Activated T-helper 17 cell treated with anti-CD3 and anti-CD28 coated beads, Interleukin-2, amount 50 U/mL, for 72 hours (primary cell): ENCODE measurements around the gene GCM1. TPM values are rescaled to one million over a fixed set of nuclear protein-coding genes. Genes with fewer than 3 reads are reported as not detected.
"Not testable (repeated sequence)": the region's sequence is repeated elsewhere in the genome, so short reads cannot be mapped to it uniquely, and the experiment has no call there.

Experiments used
- ATAC-seq: fragments of 150-1000 bp; cut with Tn5 transposase; replicated peaks from 2 replicates; pipeline ENCODE4 v1.10.0; 2021; ENCODE audit warnings: mild to moderate bottlenecking, moderate library complexity
- H3K27ac Mint-ChIP-seq: one replicate; pipeline ENCODE4 v1.8.0; 2022; ENCODE audit warnings: mixed read lengths
- H3K27me3 Mint-ChIP-seq: one replicate; pipeline ENCODE4 v1.8.0; 2022; ENCODE audit warnings: mixed read lengths
- H3K36me3 Mint-ChIP-seq: one replicate; pipeline ENCODE4 v1.8.0; 2022; ENCODE audit warnings: low read depth, mild to moderate bottlenecking, mixed read lengths
- H3K4me1 Mint-ChIP-seq: one replicate; pipeline ENCODE4 v1.8.0; 2022; ENCODE audit warnings: mixed read lengths
- H3K4me3 Mint-ChIP-seq: one replicate; pipeline ENCODE4 v1.8.0; 2022; ENCODE audit warnings: mild to moderate bottlenecking, mixed read lengths
- H3K9me3 Mint-ChIP-seq: one replicate; pipeline ENCODE4 v1.8.0; 2022; ENCODE audit warnings: mixed read lengths
- total RNA-seq, 2 donors: library from RNA; stranded (reverse); gene quantifications; one replicate each; pipeline ENCODE4 v1.2.3, GENCODE V29; 2022

GCM1 gene
- total RNA-seq, 2 donors from 2014 or later: 0.11 to 0.13 TPM

DNA sequence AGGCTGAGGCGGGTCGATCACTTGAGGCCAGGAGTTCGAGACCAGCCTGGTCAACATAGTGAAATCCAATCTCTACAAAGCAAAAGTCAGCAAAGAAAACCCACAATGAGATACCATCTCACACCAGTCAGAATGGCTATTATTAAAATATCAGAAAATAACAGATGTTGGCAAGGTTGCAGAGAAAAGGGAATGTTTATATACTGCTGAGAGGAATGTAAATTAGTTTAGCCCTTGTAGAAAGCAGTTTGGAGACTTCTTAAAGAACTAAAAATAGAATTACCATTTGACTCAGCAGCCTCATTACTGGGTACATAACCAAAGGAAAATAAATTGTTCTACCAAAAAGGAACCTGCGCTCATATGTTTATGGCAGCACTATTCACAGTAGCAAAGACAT lies 16.7 kb upstream of the GCM1 start:
- Mint-ChIP-seq H3K27me3 (no peaks in the 10 kb centered on the region), H3K36me3 (no peaks in the 10 kb centered on the region), H3K4me1 (peaks cover 8% of the 10 kb centered on the region), H3K9me3 (no peaks in the 10 kb centered on the region), H3K27ac (no peak overlapping the region), H3K4me3 (no peak overlapping the region)
- no peak for ATAC-seq

DNA sequence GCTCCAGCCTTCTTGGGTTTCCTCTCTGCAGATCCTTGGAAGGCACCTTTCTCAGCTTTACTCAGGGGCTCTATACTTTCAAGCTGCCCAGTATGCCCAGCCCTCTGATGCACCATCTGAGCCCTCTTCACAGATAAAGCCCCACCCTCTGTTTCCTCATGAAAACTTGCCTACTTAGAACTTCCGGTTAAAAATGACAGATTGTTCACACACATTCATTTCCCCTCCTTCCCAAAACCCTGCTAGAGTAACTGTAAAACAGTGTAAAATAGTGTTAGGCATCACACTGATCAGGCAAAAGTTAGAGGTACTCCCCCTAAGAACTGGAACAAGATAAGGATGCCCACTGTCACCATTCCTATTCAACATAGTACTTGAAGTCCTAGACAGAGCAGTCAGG lies 14.0 kb upstream of the GCM1 start:
- no peak for ATAC-seq
- H3K36me3 Mint-ChIP-seq: no peaks in the 10 kb centered on the region
- no peaks in the 10 kb centered on the region for H3K27me3 Mint-ChIP-seq
- H3K4me3 Mint-ChIP-seq: no peak overlapping the region
- H3K4me1 Mint-ChIP-seq: peaks cover 8% of the 10 kb centered on the region
- H3K9me3 Mint-ChIP-seq: no peaks in the 10 kb centered on the region
- no peak overlapping the region for H3K27ac Mint-ChIP-seq

DNA sequence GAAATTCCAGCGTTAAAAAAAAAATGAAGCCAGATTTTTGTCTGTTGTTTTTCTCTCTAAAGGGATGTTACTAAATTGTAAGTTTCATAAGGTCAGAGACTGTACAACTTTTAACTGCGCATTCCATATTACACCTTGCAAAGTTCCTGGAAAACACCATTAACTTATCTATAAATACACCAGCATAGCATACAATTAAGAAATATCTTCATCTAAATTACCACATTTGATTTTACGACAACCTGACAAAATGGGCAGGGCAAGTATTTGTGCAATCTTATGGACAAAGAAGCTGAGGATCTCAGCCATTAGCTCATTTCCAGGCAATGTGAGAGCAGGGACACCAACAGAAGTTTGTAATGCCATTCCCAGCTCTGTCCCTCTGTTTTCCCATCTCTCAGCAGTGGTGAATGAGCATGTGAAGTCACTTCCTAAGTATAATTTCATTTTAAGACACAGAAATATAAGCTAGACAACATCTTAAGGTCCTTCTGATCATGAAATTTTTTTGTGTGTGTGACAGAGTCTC lies 12.9 kb upstream of the GCM1 start:
- H3K4me3 Mint-ChIP-seq: no peak overlapping the region
- ATAC-seq: no peak
- no peaks in the 10 kb centered on the region for H3K36me3 Mint-ChIP-seq
- H3K4me1 Mint-ChIP-seq: peaks cover 8% of the 10 kb centered on the region
- no peaks in the 10 kb centered on the region for H3K27me3 Mint-ChIP-seq
- no peak overlapping the region for H3K27ac Mint-ChIP-seq
- no peaks in the 10 kb centered on the region for H3K9me3 Mint-ChIP-seq

DNA sequence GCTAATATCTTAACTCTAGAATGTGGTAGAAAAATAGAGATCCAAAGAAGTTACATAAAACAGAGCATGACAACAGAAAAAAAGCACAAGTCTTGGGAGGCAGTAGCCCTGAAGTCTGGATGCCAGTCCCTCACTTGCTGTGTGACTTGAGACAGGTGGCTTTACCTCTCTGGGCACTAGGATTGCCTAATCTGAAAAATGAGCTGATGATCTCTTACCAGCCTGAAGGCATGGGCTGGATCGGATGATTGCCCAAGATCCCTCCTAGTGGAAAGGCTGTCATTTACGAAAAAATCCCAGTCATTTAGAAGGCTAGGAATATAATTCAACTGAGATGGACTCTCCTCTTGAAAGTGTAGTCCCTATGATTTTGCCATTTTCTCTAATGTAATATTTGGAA lies 10.9 kb upstream of the GCM1 start:
- no peaks in the 10 kb centered on the region for H3K27me3 Mint-ChIP-seq
- H3K4me1 Mint-ChIP-seq: peaks cover 8% of the 10 kb centered on the region
- no peak overlapping the region for H3K27ac Mint-ChIP-seq

DNA sequence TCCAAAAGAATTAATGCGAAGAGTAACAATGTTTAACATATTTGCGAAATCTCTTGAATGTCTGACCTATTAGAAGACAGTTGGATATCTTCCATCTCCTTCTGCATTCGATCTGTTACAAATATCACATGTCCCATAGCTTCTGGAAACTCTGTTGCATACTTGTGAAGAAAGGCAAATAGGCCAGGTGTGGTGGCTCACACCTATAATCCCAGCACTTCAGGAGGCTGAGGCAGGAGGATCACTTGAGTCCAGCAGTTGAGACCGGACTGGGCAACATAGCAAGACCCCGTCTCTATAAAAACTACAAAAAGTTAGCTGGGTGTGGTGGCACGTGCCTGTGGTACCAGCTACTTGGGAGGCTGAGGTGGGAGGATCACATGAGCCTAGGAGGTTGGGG lies 9.4 kb upstream of the GCM1 start:
- not testable (repeated sequence) for H3K27me3 Mint-ChIP-seq, ATAC-seq, H3K27ac Mint-ChIP-seq, H3K9me3 Mint-ChIP-seq, H3K36me3 Mint-ChIP-seq, H3K4me3 Mint-ChIP-seq, H3K4me1 Mint-ChIP-seq

More for the DNA sequence above, 10.9 kb upstream of the GCM1 start:
- ATAC-seq: no peak
- H3K9me3 Mint-ChIP-seq: no peaks in the 10 kb centered on the region
- no peak overlapping the region for H3K4me3 Mint-ChIP-seq
- H3K36me3 Mint-ChIP-seq: no peaks in the 10 kb centered on the region

DNA sequence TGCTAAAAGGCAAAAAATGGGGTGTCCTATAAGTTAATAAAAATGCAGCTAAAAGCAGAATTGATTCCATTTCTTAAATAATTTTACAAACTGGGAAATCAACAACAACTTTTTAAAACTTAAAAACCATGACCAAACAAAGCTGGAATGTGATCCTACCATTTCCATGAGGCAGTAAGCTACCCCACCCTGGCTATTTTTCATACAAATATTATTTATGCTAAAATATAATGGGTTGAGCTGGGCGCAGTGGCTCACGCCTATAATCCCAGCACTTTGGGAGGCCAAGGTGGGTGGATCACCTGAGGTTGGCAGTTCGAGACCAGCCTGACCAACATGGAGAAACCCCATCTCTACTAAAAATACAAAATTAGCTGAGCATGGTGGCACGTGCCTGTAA lies 6.6 kb upstream of the GCM1 start:
- not testable (repeated sequence) for H3K4me1 Mint-ChIP-seq, H3K27me3 Mint-ChIP-seq, H3K36me3 Mint-ChIP-seq, ATAC-seq, H3K9me3 Mint-ChIP-seq, H3K4me3 Mint-ChIP-seq, H3K27ac Mint-ChIP-seq

DNA sequence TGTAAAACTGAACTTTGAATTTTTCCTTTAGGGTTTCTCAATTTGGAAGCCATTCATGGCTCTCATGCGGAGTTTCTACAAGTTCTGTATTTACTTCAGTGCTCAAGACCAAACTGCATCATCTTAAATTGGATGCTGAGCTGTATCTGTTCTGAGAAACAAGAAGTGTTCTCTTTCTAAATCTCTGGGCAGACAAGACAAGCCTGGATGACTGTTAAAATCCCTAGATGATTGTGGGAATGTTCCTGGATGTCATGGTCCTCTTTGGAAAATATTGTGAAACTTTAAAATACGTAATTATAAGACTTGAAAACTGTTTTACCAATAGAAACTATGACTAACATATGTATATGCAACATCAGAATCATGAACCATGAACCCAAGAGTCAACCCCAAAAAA lies 6.2 kb upstream of the GCM1 start:
- no peaks in the 10 kb centered on the region for H3K36me3 Mint-ChIP-seq
- no peaks in the 10 kb centered on the region for H3K4me1 Mint-ChIP-seq
- no peak for ATAC-seq
- no peak overlapping the region for H3K4me3 Mint-ChIP-seq
- H3K27ac Mint-ChIP-seq: no peak overlapping the region
- H3K9me3 Mint-ChIP-seq: no peaks in the 10 kb centered on the region
- H3K27me3 Mint-ChIP-seq: peaks cover 8% of the 10 kb centered on the region

DNA sequence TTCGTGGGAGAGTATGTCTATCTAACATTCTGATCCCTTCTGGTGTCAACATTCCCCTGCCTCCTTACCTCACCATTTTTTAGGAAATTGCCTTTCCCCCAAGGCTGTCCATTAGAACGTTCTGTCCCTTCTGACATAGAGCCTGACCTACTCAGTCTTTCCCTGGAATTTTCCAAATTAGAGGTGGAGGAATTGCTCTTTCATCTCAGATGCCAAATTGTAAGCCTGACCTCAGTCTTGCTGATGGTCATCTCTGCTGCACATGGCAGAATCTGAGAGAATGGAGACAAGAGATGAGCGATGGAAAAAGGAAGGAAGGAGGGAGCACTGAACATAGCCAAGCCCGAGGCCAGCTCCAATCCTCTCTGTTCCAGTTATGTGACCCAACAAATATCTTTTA lies 5.4 kb upstream of the GCM1 start:
- no peak overlapping the region for H3K27ac Mint-ChIP-seq
- H3K9me3 Mint-ChIP-seq: no peaks in the 10 kb centered on the region
- no peaks in the 10 kb centered on the region for H3K36me3 Mint-ChIP-seq
- H3K4me1 Mint-ChIP-seq: no peaks in the 10 kb centered on the region
- H3K4me3 Mint-ChIP-seq: no peak overlapping the region
- ATAC-seq: no peak
- peaks cover 8% of the 10 kb centered on the region for H3K27me3 Mint-ChIP-seq

DNA sequence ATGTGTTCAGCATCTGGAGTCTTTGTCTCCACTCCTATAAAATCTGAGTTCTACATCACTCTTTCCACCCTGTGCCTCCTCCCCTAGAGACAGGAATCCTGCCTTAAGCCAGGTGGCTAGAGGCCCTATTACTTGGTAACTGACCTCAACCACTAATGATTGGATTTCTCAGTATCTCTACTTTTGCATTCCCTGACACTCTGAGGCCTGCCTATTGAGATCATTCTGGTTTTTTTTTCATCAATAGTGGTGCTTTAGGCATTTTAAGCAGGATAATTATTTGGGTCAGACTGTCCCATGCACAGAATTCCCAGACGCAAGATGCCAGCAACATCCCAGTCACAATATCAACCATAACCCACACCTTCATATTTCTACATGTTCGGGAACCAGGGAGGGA lies 3.9 kb upstream of the GCM1 start:
- Mint-ChIP-seq H3K27ac (no peak overlapping the region), H3K4me1 (no peaks in the 10 kb centered on the region), H3K4me3 (no peak overlapping the region)

DNA sequence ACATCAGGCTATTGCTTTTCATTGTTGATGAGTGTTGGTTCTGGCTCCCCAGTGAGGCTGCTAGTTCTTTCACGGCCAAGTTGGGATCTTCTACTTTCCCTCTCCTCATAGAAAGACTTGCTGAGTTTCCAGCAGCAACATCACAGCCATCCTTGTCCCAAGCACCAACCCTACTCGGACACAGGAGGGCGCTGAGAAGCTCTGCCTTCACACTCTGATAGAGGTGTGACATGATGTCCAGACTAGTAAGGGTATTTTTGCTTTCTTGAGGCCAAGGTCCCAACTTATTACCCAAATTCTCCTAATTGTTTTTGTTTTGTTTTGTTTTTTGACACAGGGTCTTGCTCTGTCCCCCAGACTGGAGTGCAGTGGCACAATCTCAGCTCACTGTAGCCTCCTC lies 3.0 kb upstream of the GCM1 start:
- no peak for ATAC-seq
- no peaks in the 10 kb centered on the region for H3K36me3 Mint-ChIP-seq
- no peaks in the 10 kb centered on the region for H3K4me1 Mint-ChIP-seq
- no peak overlapping the region for H3K4me3 Mint-ChIP-seq
- H3K27ac Mint-ChIP-seq: no peak overlapping the region
- H3K9me3 Mint-ChIP-seq: no peaks in the 10 kb centered on the region
- peaks cover 11% of the 10 kb centered on the region for H3K27me3 Mint-ChIP-seq

More for the DNA sequence above, 3.9 kb upstream of the GCM1 start:
- H3K9me3 Mint-ChIP-seq: no peaks in the 10 kb centered on the region
- peaks cover 11% of the 10 kb centered on the region for H3K27me3 Mint-ChIP-seq
- no peaks in the 10 kb centered on the region for H3K36me3 Mint-ChIP-seq
- ATAC-seq: no peak

DNA sequence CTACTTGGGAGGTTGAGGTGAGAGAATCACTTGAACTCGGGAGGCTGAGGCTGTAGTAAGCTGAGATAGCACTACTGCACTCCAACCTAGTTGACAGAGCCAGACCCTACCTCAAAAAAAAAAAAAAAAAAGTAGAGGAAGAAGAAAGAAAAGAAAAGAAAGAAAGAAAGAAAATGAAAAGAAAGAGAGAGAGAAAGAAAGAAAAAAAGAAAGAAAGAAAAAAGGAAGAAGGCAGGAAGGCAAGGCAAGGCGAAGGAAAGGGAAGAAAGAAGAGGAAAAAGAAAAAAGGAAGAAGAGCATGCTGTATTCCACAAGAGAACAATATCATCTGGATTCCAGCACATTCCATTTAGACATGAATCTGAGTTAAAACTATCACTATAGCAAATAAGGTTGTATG lies 3.8 kb downstream of the GCM1 start:
- no peaks in the 10 kb centered on the region for H3K9me3 Mint-ChIP-seq
- H3K27me3 Mint-ChIP-seq: peaks cover 9% of the 10 kb centered on the region
- no peak overlapping the region for H3K27ac Mint-ChIP-seq
- H3K36me3 Mint-ChIP-seq: no peaks in the 10 kb centered on the region
- H3K4me3 Mint-ChIP-seq: no peak overlapping the region
- no peaks in the 10 kb centered on the region for H3K4me1 Mint-ChIP-seq
- ATAC-seq: no peak

DNA sequence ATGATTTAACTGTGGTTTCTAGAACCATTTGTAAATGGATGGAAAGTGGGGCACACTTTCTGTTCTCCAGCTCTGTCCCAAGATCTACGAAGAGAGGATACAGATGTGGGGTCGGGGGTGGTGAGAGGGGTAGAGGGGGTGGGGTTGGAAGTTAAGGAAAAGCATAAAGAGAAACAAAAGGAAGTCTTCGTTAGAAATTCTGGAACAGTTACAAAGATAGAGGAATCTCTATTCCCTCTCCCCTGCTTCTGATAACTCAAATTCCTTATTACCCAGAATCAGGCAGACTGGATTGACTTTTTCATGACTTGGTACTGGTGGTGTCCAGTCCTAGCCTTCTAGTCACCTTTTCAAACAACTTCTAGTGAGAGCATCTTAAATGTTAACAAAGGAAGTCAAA lies 4.9 kb downstream of the GCM1 start:
- no peaks in the 10 kb centered on the region for H3K36me3 Mint-ChIP-seq
- no peak overlapping the region for H3K27ac Mint-ChIP-seq
- H3K9me3 Mint-ChIP-seq: no peaks in the 10 kb centered on the region
- H3K4me3 Mint-ChIP-seq: no peak overlapping the region
- H3K4me1 Mint-ChIP-seq: no peaks in the 10 kb centered on the region
- ATAC-seq: no peak
- peaks cover 7% of the 10 kb centered on the region for H3K27me3 Mint-ChIP-seq

DNA sequence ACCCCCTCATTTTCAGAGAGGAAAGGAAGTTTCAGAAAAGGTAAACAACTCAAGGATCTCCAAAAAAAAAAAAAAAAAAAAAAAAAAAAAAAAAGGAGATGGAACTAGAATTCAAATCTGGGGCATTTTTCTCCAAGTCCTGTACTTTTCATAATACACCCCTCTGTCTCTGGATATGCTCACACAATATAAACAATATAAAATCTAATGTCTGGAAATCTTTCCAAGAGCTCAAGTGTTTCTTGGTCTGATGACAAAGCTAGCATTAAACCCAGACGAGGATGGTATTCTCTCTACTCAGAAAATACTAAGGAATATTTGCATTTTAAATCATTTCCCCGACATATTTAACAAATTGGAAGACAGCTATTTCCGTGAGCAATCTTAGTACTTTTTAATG lies 5.8 kb downstream of the GCM1 start:
- Mint-ChIP-seq H3K4me1 (no peaks in the 10 kb centered on the region), H3K9me3 (no peaks in the 10 kb centered on the region), H3K4me3 (no peak overlapping the region), H3K27ac (no peak overlapping the region), H3K36me3 (no peaks in the 10 kb centered on the region), H3K27me3 (peaks cover 7% of the 10 kb centered on the region)
- no peak for ATAC-seq

DNA sequence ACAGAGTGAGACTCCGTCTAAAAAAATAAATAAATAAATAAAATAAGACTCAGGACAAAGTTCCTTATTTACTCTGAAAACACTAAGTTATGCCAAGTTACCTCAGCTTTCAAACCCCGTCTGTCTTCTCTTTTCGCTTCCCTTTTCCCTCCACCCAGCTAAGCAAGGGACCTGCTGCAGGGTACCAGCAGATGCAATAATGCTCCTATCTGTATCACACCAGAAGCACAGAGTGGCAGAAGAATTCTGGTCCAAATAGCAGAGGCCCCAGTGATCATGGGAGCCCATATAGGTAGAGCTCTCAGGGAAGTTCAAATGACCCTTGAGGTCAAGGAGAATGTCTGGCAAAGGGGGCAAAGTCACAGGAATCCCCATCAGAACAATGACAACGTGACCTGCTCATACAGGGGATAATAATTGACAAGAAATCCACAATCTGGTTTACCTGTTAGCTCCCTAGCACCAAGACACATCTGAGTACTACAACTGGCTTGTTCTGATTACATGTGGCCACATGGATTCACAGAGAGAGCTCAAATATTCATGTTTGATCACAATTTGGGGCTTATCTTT lies 8.7 kb downstream of the GCM1 start:
- H3K36me3 Mint-ChIP-seq: no peaks in the 10 kb centered on the region
- H3K27ac Mint-ChIP-seq: no peak overlapping the region
- H3K4me1 Mint-ChIP-seq: no peaks in the 10 kb centered on the region
- H3K27me3 Mint-ChIP-seq: peaks cover 14% of the 10 kb centered on the region
- no peak overlapping the region for H3K4me3 Mint-ChIP-seq
- no peaks in the 10 kb centered on the region for H3K9me3 Mint-ChIP-seq
- ATAC-seq: no peak

DNA sequence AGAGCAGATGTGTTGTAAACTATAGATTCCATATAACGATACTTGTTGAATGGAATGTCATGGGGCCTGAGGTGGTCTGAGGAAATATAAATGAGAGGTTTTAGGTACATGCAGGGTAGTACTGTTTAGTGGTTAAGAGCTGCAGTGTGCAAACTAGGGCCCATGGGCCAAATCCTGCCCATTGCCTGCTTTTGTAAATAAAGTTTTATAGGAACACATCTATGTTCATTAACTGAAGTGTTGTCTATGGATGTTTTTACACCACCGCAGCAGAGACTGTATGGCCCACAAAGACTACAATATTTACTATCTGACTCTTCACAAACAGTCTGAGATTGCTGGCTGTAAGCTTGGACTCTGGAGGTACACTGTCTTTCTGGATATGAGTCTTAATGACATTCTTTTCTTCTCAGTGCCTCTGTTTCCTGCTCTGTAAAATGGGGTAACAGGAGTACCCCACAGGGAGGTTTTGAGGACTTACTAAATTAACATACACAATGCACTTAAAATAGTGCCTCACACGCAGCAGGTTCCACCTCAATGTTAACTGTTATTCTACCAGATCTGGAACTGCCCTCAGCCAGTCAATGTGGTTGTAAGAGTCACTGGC lies 12.5 kb downstream of the GCM1 start:
- no peak overlapping the region for H3K27ac Mint-ChIP-seq
- H3K9me3 Mint-ChIP-seq: no peaks in the 10 kb centered on the region
- no peaks in the 10 kb centered on the region for H3K4me1 Mint-ChIP-seq
- no peak for ATAC-seq
- no peaks in the 10 kb centered on the region for H3K36me3 Mint-ChIP-seq
- H3K4me3 Mint-ChIP-seq: no peak overlapping the region
- peaks cover 14% of the 10 kb centered on the region for H3K27me3 Mint-ChIP-seq
